GM18526 (cell line): Measurements from ENCODE around the gene HDAC8.

ENCODE experiments used
- POLR2A ChIP-seq: IDR thresholded peaks from 3 replicates; pipeline ENCODE4 v1.6.1; 2011; ENCODE audit not compliant: insufficient read length; ENCODE audit errors: extremely low read depth

Gene HDAC8

GRCh38 chrX:72304877-72305276 is 267.8 kb downstream of the HDAC8 start:
- no peak for TF ChIP-seq POLR2A

DNA sequence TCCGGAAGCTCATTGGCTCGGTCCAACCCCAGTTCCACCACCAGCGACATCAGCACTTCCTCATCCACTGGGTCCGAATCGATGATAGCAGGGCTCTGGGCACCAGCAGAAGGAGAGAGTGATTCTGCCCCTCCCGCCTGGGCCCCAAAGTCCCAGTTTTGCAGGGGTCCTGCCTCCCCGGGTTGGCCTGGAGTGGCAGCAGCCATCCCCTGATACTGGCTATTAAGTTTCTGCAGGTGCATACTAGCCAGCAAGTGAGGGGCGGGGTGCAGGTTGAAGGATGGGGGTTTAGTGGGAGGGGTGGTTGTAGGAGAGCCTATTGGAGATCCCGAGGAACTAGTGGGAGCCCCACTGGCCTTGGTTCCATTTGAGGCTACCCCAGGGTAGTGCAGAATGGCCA is 270.9 kb downstream of the HDAC8 start:
- TF ChIP-seq POLR2A: no peak

- no peak for TF ChIP-seq POLR2A
These were observed 272.6 kb downstream of the HDAC8 start for GRCh38 chrX:72299891-72300630.

DNA sequence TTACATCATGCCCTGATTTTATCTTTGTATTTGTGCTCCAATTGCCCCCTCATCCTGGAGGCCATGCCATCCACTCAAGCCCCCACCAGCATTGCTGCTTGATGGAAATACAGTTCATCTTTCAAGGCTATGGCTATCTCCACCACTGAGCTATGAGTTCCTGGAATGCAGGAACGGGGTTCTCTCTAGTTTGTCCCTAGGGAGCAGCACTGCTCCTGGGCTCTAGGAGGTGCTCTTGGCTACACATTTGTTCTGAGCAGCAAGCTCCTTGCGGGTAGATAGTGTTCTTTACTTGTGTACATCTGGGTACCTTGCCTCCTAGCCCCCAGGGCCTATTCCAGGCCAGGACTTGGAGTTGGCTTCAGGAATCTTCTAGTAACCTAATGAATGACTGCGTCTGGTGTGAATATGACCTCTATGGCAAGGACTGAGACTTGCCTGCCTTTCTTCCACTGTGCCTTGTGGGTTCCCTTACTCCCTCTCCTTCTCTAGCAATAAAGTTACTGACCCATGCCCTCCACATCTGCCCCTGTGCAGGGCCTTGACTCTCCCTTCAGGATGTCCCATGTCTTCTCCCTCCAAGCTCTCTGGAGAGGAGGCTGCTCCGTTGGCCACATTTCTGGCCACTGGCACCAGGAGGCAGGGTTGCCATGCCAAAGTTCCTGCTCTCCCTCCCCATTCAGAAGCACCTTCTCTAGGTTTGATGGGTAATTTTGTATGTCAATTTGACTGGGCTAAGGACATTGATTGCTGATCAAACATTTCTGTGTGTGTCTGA is 274.5 kb downstream of the HDAC8 start:
- no peak for TF ChIP-seq POLR2A

- TF ChIP-seq POLR2A: no peak
These were observed 275.7 kb downstream of the HDAC8 start for GRCh38 chrX:72296991-72297390.

DNA sequence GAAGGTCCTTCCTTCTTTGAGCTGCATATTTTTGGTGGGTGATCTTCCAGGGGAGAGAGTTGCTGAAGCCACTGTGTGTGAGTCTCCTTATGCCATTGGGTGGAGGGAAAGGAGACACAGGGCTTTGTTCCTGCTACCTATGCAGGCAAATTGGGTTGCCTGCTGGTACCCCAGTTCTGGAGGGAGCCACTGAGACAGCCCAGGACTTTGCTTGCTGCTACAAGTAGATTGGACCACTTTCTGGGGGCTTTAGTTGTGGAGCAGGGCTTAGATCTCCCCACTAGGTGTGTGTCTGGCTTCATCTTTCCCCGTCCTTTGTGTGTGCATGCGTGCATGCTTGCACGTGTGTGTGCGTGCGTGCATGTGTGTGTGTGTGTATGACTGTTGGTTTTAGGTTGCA is 276.9 kb downstream of the HDAC8 start:
- no peak for TF ChIP-seq POLR2A

GRCh38 chrX:72294497-72294896 is 278.1 kb downstream of the HDAC8 start:
- TF ChIP-seq POLR2A: no peak

DNA sequence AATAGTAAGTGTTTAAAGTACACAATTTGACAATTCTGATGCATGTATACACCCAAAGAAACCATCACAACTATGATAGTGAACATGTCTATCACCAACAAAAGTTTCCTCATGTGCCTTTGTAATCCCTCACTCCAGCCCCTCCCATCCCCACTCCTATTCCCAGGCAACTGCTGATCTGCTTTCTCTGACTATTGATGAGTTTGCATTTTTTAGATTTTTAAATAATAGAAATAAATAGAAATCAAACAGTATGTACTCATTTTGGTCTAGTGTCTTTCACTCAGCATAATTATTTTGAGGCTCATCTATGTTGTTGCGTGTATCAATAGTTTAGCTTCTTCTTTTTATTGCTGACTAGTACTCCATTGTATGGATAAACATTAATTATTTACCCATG is 290.3 kb downstream of the HDAC8 start:
- no peak for TF ChIP-seq POLR2A

DNA sequence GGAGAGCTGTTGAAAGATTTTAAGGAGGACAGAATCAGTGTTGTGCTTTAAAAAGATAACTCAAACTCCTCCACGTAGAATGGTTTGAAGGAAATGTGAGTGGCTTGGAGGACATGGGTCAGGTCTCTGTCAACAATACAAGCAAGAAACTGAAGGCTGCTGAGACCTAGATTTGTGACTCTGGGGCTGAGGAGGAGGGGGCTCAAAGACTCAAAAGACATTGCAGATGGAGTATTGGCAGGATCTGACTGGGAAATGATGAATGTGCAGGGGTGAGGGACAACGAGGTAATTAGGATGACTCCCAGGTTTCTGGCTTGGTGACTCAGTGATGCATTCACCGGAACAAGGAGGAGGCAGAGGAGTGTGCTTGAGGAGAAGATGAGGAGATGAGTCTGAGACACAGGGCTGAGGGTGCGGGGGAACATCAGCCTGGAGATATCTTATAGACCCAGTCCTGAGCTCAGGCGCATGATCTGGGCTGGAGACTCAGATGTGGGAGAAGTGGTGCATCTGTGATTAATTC is 292.3 kb downstream of the HDAC8 start:
- no peak for TF ChIP-seq POLR2A
